Lung (tissue), 12 donors: Measurements from ENCODE around the gene MAMDC4. TPM values are rescaled to one million over a fixed set of nuclear protein-coding genes. Genes with fewer than 3 reads are reported as not detected.
"Not testable (repeated sequence)": the region's sequence is repeated elsewhere in the genome, so short reads cannot be mapped to it uniquely, and the experiment has no call there.

Experiments used
- ATAC-seq: fragments of 200-7000 bp; cut with Tn5 transposase; one replicate; pipeline ENCODE4 v1.9.1; 2020; ENCODE audit warnings: moderate number of reproducible peaks; ENCODE audit not compliant: insufficient read depth, low FRiP score
- DNase-seq, 3 donors: peaks; one replicate each; pipeline ENCODE4 v3.0.0-alpha.2; 2013 to 2017
- H3K27ac ChIP-seq, 2 donors: one replicate each; pipeline ENCODE4 v1.5.1; 2013; ENCODE audit warnings: mild to moderate bottlenecking in 2 of 2, moderate library complexity in 2 of 2, control low read depth in 1 of 2, inconsistent platforms in 1 of 2, low read depth in 1 of 2, low read length in 1 of 2
- H3K27me3 ChIP-seq, 3 donors: one replicate each; pipeline ENCODE4 v1.5.1; 2013; ENCODE audit warnings: low read length in 2 of 3; ENCODE audit not compliant: control insufficient read depth in 3 of 3, insufficient read depth in 3 of 3
- H3K36me3 ChIP-seq, 4 donors: one replicate each; pipeline ENCODE4 v1.5.1; 2013; ENCODE audit warnings: low read length in 4 of 4, mild to moderate bottlenecking in 1 of 4, moderate library complexity in 1 of 4; ENCODE audit not compliant: control insufficient read depth in 4 of 4, insufficient read depth in 4 of 4
- H3K4me1 ChIP-seq, 5 donors: one replicate each; pipeline ENCODE4 v1.5.1; 2013; ENCODE audit warnings: low read length in 5 of 5, mild to moderate bottlenecking in 2 of 5, moderate library complexity in 1 of 5; ENCODE audit not compliant: control insufficient read depth in 5 of 5, insufficient read depth in 5 of 5
- H3K4me3 ChIP-seq: one replicate; pipeline ENCODE4 v1.5.1; 2013; ENCODE audit warnings: mild to moderate bottlenecking, control low read depth, moderate library complexity
- H3K9ac ChIP-seq, 2 donors: one replicate each; pipeline ENCODE4 v1.5.1; 2013; ENCODE audit warnings: low read length in 2 of 2, control low read depth in 1 of 2; ENCODE audit not compliant: insufficient read depth in 1 of 2
- H3K9me3 ChIP-seq, 4 donors: one replicate each; pipeline ENCODE4 v1.5.1; 2013; ENCODE audit warnings: low read length in 3 of 4, mild to moderate bottlenecking in 1 of 4, moderate library complexity in 1 of 4; ENCODE audit not compliant: control insufficient read depth in 4 of 4, insufficient read depth in 3 of 4
- WGBS, 2 donors: extraction: QIAGEN DNeasy Blood & Tissue Kit; methylation state at CpG; one replicate each; pipeline ENCODE4 v1.1.7; 2013; 5-methylcytosine and 5-hydroxymethylcytosine counted together
- polyA plus RNA-seq, 2 donors: library from polyadenylated mRNA; stranded (reverse); fragments of 200-250 nt; gene quantifications; one replicate each; pipeline ENCODE4 v1.2.1, GENCODE V29; 2013
- total RNA-seq, 2 donors: library from RNA; depleted of rRNA in 1 of 2; stranded (reverse); fragments of >200 nt in 1 of 2; gene quantifications; one replicate each; pipeline ENCODE4 v1.2.1, GENCODE V29; 2014 to 2021
- TF ChIP-seq, protein P1 (sequence below): IDR thresholded peaks from 2 replicates; pipeline ENCODE4 v1.5.1; 2012; ENCODE audit warnings: mild to moderate bottlenecking; ENCODE audit errors: control extremely low read depth, extremely low read depth
- donor health status: control.
- donor health status: control.
- donor health status: Bipolar disorder and iron deficiency.
- donor health status: healthy.
- donor health status: DM: yes; HTN: yes; CAD: no.

MAMDC4 gene
- total and polyA plus RNA-seq, 4 donors = 5.6 to 13.2 (median 7.1) TPM

DNA sequence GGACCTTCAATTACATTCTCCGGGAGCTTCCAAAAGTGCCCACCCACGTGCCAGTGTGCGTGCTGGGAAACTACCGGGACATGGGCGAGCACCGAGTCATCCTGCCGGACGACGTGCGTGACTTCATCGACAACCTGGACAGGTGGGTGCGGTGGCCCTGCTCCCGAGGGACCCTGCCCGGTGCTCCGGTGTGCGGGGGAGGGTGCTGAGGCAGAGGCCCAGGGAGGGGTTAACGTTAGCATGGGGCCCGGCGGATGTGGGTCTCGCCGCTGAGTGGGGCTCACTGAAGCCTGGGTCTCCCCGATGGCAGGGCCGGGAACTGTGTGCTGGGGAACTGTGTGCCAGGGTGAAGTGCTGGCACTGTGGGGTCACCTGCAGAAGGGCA, 20.4 kb upstream of the MAMDC4 start:
- H3K27me3 ChIP-seq = no peaks in the 10 kb centered on the region
- H3K36me3 ChIP-seq = peaks cover 0 to 72% (median 12%) of the 10 kb centered on the region in 4 donors
- ATAC-seq (no peak), DNase-seq (no peak)
- H3K4me3 ChIP-seq = no peak overlapping the region
- H3K9ac ChIP-seq = no peak overlapping the region
- no peak overlapping the region for H3K27ac ChIP-seq
- TF ChIP-seq, protein P1, sequence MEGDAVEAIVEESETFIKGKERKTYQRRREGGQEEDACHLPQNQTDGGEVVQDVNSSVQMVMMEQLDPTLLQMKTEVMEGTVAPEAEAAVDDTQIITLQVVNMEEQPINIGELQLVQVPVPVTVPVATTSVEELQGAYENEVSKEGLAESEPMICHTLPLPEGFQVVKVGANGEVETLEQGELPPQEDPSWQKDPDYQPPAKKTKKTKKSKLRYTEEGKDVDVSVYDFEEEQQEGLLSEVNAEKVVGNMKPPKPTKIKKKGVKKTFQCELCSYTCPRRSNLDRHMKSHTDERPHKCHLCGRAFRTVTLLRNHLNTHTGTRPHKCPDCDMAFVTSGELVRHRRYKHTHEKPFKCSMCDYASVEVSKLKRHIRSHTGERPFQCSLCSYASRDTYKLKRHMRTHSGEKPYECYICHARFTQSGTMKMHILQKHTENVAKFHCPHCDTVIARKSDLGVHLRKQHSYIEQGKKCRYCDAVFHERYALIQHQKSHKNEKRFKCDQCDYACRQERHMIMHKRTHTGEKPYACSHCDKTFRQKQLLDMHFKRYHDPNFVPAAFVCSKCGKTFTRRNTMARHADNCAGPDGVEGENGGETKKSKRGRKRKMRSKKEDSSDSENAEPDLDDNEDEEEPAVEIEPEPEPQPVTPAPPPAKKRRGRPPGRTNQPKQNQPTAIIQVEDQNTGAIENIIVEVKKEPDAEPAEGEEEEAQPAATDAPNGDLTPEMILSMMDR = no peak
- WGBS, 2 donors = 94 to 97% methylated on average over 23 of the region's 23 CpGs
- H3K9me3 ChIP-seq = no peaks in the 10 kb centered on the region
- no peaks in the 10 kb centered on the region for H3K4me1 ChIP-seq

DNA sequence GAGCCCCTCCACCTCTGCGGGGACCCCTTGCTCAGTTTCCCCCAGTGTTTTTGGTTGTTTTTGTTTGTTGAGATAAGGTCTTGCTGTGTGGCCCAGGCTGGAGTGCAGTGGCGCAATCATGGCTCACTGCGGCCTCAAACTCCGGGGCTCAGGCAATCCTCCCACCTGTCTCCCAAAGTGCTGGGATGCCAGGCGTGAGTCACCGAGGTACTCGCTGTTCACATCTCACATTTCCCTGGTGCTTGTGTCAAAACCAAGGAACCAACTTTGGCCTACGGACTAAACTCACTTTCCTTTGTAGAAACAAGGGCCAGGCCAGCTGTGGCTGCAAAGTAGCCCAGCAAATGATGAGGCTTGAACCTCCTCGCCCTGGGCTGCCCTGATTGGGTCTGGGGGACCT, 19.6 kb upstream of the MAMDC4 start:
- H3K36me3 ChIP-seq = peaks cover 0 to 64% (median 12%) of the 10 kb centered on the region in 4 donors
- DNase-seq (no peak), ATAC-seq (no peak)
- H3K27ac ChIP-seq = no peak overlapping the region
- H3K4me1 ChIP-seq = no peaks in the 10 kb centered on the region
- WGBS, 2 donors = 88 to 92% methylated on average over 9 of the region's 9 CpGs
- no peak overlapping the region for H3K4me3 ChIP-seq
- TF ChIP-seq, protein P1 = no peak
- H3K9me3 ChIP-seq = no peaks in the 10 kb centered on the region
- no peak overlapping the region for H3K9ac ChIP-seq
- H3K27me3 ChIP-seq = no peaks in the 10 kb centered on the region

DNA sequence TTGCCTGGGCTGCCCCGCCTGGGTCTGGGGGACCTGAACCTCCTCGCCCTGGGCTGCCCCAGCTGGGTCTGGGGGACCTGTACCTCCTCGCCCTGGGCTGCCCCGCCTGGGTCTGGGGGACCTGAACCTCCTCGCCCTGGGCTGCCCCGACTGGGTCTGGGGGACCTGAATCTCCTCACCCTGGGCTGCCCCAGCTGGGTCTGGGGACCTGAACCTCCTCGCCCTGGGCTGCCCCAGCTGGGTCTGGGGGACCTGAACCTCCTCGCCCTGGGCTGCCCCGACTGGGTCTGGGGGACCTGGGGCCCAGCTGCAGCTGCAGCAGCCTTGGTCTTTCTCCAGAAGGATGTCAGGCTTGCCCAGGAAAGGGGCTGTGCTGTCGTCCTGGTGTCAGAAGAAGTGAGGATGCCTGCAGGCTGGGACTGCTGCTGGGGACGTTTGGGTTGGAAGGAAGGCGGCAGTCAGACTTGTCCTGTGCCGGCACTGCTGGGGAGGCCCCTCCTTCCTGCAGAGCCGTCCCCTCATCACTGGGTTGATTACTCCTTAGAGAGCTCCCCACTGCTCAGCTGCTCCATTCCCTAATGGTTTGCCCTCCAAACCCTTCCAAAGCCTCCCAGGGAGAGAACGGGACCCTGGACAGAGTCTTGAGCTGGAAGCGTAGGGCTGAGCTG, 18.6 kb upstream of the MAMDC4 start:
- WGBS, 2 donors = 91 to 92% methylated on average over 15 to 16 of the region's 16 CpGs
- H3K4me3 ChIP-seq, H3K9ac ChIP-seq, DNase-seq, ATAC-seq, H3K4me1 ChIP-seq, H3K27me3 ChIP-seq, H3K9me3 ChIP-seq, H3K27ac ChIP-seq: not testable (repeated sequence)
- peaks cover 0 to 64% (median 11%) of the 10 kb centered on the region in 4 donors for H3K36me3 ChIP-seq

DNA sequence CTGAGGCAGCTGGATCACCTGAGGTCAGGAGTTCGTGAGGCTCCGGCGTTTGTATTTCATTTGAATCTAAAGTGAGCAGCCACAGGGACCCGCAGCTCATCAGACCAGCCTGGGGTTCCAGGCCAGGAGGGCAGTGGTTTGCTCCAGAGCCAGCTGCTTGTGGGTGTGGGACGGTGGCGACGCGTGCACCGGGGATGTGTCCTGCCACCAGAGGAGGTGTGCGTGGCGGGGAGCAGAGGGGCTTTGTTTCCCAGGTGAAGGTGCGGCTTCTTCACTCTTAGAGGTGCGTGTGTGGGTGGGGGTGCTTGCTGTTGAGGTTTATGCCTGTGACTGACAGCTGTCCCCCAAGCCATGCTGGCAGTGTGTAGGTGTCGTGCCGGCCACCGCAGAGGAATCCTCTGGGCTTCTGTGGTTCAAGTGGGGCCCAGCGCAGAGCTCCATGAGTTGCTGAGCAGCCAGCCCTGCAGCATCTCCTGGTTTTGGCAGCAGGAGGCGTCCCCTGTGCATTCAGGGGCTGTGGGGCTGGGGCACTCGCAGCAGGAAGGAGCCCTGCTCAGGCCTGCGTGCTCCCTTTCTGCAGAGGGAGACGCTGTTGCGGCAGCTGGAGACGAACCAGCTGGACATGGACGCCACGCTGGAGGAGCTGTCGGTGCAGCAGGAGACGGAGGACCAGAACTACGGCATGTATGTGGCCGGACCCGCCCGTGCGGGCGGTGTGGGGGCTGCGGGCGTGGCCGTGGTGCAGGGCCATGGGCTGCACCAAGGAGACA, 16.8 kb upstream of the MAMDC4 start:
- no peak overlapping the region for H3K27ac ChIP-seq
- no peak overlapping the region for H3K4me3 ChIP-seq
- no peaks in the 10 kb centered on the region for H3K27me3 ChIP-seq
- H3K9me3 ChIP-seq = no peaks in the 10 kb centered on the region
- peaks cover 0 to 4% (median 0%) of the 10 kb centered on the region in 5 donors for H3K4me1 ChIP-seq
- H3K36me3 ChIP-seq = peaks cover 0 to 61% (median 3%) of the 10 kb centered on the region in 4 donors
- no peak for ATAC-seq
- no peak overlapping the region for H3K9ac ChIP-seq
- 95% methylated on average over 36 of the region's 36 CpGs for WGBS, 2 donors
- no peak for DNase-seq
- TF ChIP-seq, protein P1 = no peak
